Natural killer cell treated with Interleukin-12 subunit alpha and Interleukin-12 subunit beta and Interleukin-15 and Interleukin-18, amount 100 ng/mL, for 72 hours (primary cell): ENCODE measurements around the gene ARFGAP1. TPM values are rescaled to one million over a fixed set of nuclear protein-coding genes. Genes with fewer than 3 reads are reported as not detected.

Experiments used
- ATAC-seq, 2 donors: fragments of 150-1000 bp; cut with Tn5 transposase in 1 of 2; sonication (Bioruptor Pico), chemical (Tn5 transposase) in 1 of 2; 2 replicates each; pipeline ENCODE4 v1.10.0; 2021
- DNase-seq: peaks from one replicate; pipeline ENCODE4 v3.0.0; 2022; ENCODE audit warnings: low spot score
- H3K27ac Mint-ChIP-seq, 2 donors: 1 replicate in 1 of 2; 2 replicates in 1 of 2; pipeline ENCODE4 v1.8.0; 2022; ENCODE audit warnings: mixed read lengths in 2 of 2, mild to moderate bottlenecking in 1 of 2, moderate library complexity in 1 of 2
- H3K27me3 Mint-ChIP-seq, 2 donors: 1 replicate in 1 of 2; 2 replicates in 1 of 2; pipeline ENCODE4 v1.8.0; 2022; ENCODE audit warnings: mixed read lengths in 2 of 2
- H3K36me3 Mint-ChIP-seq: one replicate; pipeline ENCODE4 v1.8.0; 2022; ENCODE audit warnings: mixed read lengths
- H3K4me1 Mint-ChIP-seq, 2 donors: 1 replicate in 1 of 2; 2 replicates in 1 of 2; pipeline ENCODE4 v1.8.0; 2022; ENCODE audit warnings: low read depth in 2 of 2, mixed read lengths in 2 of 2, mild to moderate bottlenecking in 1 of 2
- H3K4me3 Mint-ChIP-seq: one replicate; pipeline ENCODE4 v1.8.0; 2022; ENCODE audit warnings: mixed read lengths
- H3K9me3 Mint-ChIP-seq: 2 replicates; pipeline ENCODE4 v1.8.0; 2022; ENCODE audit warnings: mixed read lengths
- total RNA-seq, 2 donors: library from RNA; stranded (reverse); gene quantifications; one replicate each; pipeline ENCODE4 v1.2.3, GENCODE V29; 2022

ARFGAP1 gene
- total RNA-seq, 2 donors from 2014 or later, result 87.2 to 144 TPM

GRCh38 chr20:63290677-63291472, 18.3 kb downstream of the ARFGAP1 start:
- Mint-ChIP-seq H3K27me3 (peaks cover 0 to 2% of the 10 kb centered on the region in 2 donors), H3K4me1 (no peaks in the 10 kb centered on the region), H3K4me3 (no peak overlapping the region), H3K9me3 (no peaks in the 10 kb centered on the region), H3K36me3 (no peaks in the 10 kb centered on the region), H3K27ac (no peak overlapping the region)
- peak; percentile 48 to 55 for ATAC-seq
- DNase-seq, result no peak

- Mint-ChIP-seq H3K4me3 (no peak overlapping the region), H3K27me3 (peaks cover 0 to 2% of the 10 kb centered on the region in 2 donors), H3K27ac (no peak overlapping the region), H3K36me3 (no peaks in the 10 kb centered on the region), H3K9me3 (no peaks in the 10 kb centered on the region), H3K4me1 (no peaks in the 10 kb centered on the region)
- DNase-seq, result no peak
- ATAC-seq, result no peak
Observed at GRCh38 chr20:63291811-63292210, 19.2 kb downstream of the ARFGAP1 start.

- Mint-ChIP-seq H3K27ac (no peak overlapping the region), H3K4me3 (no peak overlapping the region), H3K36me3 (no peaks in the 10 kb centered on the region), H3K9me3 (no peaks in the 10 kb centered on the region), H3K4me1 (no peaks in the 10 kb centered on the region), H3K27me3 (peaks cover 0 to 2% of the 10 kb centered on the region in 2 donors)
- no peak for DNase-seq
- no peak for ATAC-seq
Observed at GRCh38 chr20:63292292-63292701, 19.7 kb downstream of the ARFGAP1 start.

GRCh38 chr20:63292904-63293303, 20.3 kb downstream of the ARFGAP1 start, which contains the start of gene COL20A1:
TSS of gene COL20A1 (plus strand) at chr20:63293186. CDS start at chr20:63295108, 1,922 bp downstream.
- Mint-ChIP-seq H3K9me3 (no peaks in the 10 kb centered on the region), H3K4me3 (no peak within 1 kb of the TSS), H3K27me3 (peaks cover 0 to 2% of the 10 kb centered on the region in 2 donors), H3K36me3 (no peaks in the 10 kb centered on the region), H3K4me1 (no peaks in the 10 kb centered on the region), H3K27ac (no peak within 1 kb of the TSS)
- no peak for DNase-seq
- ATAC-seq, result no peak

GRCh38 chr20:63293456-63293855, 20.8 kb downstream of the ARFGAP1 start:
- Mint-ChIP-seq H3K4me3 (no peak overlapping the region), H3K27me3 (peaks cover 0 to 2% of the 10 kb centered on the region in 2 donors), H3K4me1 (no peaks in the 10 kb centered on the region), H3K9me3 (no peaks in the 10 kb centered on the region), H3K36me3 (no peaks in the 10 kb centered on the region), H3K27ac (no peak overlapping the region)
- no peak for ATAC-seq
- no peak for DNase-seq

GRCh38 chr20:63293871-63294535, 21.4 kb downstream of the ARFGAP1 start:
- H3K4me3 Mint-ChIP-seq, result no peak overlapping the region
- H3K9me3 Mint-ChIP-seq, result no peaks in the 10 kb centered on the region
- DNase-seq (no peak), ATAC-seq (no peak)
- H3K36me3 Mint-ChIP-seq, result no peaks in the 10 kb centered on the region
- peaks cover under 1 to 3% of the 10 kb centered on the region in 2 donors for H3K27me3 Mint-ChIP-seq
- no peak overlapping the region for H3K27ac Mint-ChIP-seq
- H3K4me1 Mint-ChIP-seq, result no peaks in the 10 kb centered on the region

GRCh38 chr20:63294536-63294900, 21.9 kb downstream of the ARFGAP1 start:
- H3K9me3 Mint-ChIP-seq, result no peaks in the 10 kb centered on the region
- no peak for DNase-seq
- no peak overlapping the region for H3K27ac Mint-ChIP-seq
- peaks cover 4 to 6% of the 10 kb centered on the region in 2 donors for H3K27me3 Mint-ChIP-seq
- no peaks in the 10 kb centered on the region for H3K36me3 Mint-ChIP-seq
- no peak for ATAC-seq
- H3K4me1 Mint-ChIP-seq, result no peaks in the 10 kb centered on the region
- no peak overlapping the region for H3K4me3 Mint-ChIP-seq

- Mint-ChIP-seq H3K9me3 (no peaks in the 10 kb centered on the region), H3K27me3 (peaks cover 4 to 6% of the 10 kb centered on the region in 2 donors), H3K27ac (no peak overlapping the region), H3K4me1 (no peaks in the 10 kb centered on the region), H3K4me3 (no peak overlapping the region), H3K36me3 (no peaks in the 10 kb centered on the region)
- DNase-seq, result no peak
- ATAC-seq, result no peak
Observed at GRCh38 chr20:63295018-63295417, 22.4 kb downstream of the ARFGAP1 start.

- no peak for DNase-seq
- no peaks in the 10 kb centered on the region for H3K9me3 Mint-ChIP-seq
- peaks cover 4 to 6% of the 10 kb centered on the region in 2 donors for H3K27me3 Mint-ChIP-seq
- H3K27ac Mint-ChIP-seq, result no peak overlapping the region
- no peak for ATAC-seq
- H3K4me1 Mint-ChIP-seq, result no peaks in the 10 kb centered on the region
- no peak overlapping the region for H3K4me3 Mint-ChIP-seq
- no peaks in the 10 kb centered on the region for H3K36me3 Mint-ChIP-seq
Observed at GRCh38 chr20:63295422-63295821, 22.8 kb downstream of the ARFGAP1 start.

GRCh38 chr20:63295846-63296245, 23.2 kb downstream of the ARFGAP1 start:
- no peaks in the 10 kb centered on the region for H3K36me3 Mint-ChIP-seq
- ATAC-seq, result no peak
- no peak overlapping the region for H3K4me3 Mint-ChIP-seq
- H3K27ac Mint-ChIP-seq, result no peak overlapping the region
- H3K9me3 Mint-ChIP-seq, result no peaks in the 10 kb centered on the region
- H3K4me1 Mint-ChIP-seq, result no peaks in the 10 kb centered on the region
- DNase-seq, result no peak
- H3K27me3 Mint-ChIP-seq, result peaks cover 4 to 6% of the 10 kb centered on the region in 2 donors

GRCh38 chr20:63296531-63297299, 24.1 kb downstream of the ARFGAP1 start:
- ATAC-seq (no peak), DNase-seq (no peak)
- Mint-ChIP-seq H3K4me3 (no peak overlapping the region), H3K27ac (no peak overlapping the region), H3K27me3 (peaks cover 4 to 10% of the 10 kb centered on the region in 2 donors), H3K4me1 (no peaks in the 10 kb centered on the region), H3K36me3 (no peaks in the 10 kb centered on the region), H3K9me3 (peaks cover 4% of the 10 kb centered on the region)

GRCh38 chr20:63297371-63297781, 24.8 kb downstream of the ARFGAP1 start:
- Mint-ChIP-seq H3K27ac (no peak overlapping the region), H3K9me3 (peaks cover 4% of the 10 kb centered on the region), H3K4me3 (no peak overlapping the region), H3K36me3 (no peaks in the 10 kb centered on the region), H3K27me3 (peaks cover 4 to 10% of the 10 kb centered on the region in 2 donors), H3K4me1 (no peaks in the 10 kb centered on the region)
- ATAC-seq (no peak), DNase-seq (no peak)

GRCh38 chr20:63297796-63298572, 25.4 kb downstream of the ARFGAP1 start:
- no peak overlapping the region for H3K4me3 Mint-ChIP-seq
- ATAC-seq (no peak), DNase-seq (no peak)
- H3K36me3 Mint-ChIP-seq, result no peaks in the 10 kb centered on the region
- H3K27me3 Mint-ChIP-seq, result peaks cover 10 to 13% of the 10 kb centered on the region in 2 donors
- no peak overlapping the region for H3K27ac Mint-ChIP-seq
- no peaks in the 10 kb centered on the region for H3K4me1 Mint-ChIP-seq
- peaks cover 4% of the 10 kb centered on the region for H3K9me3 Mint-ChIP-seq
